GM12878 (cell line): ENCODE data around the gene MINDY3.

ENCODE experiments used
- ASH2L ChIP-seq: fragments of 300-600, 200-600 bp; sonication (generic); IDR thresholded peaks from 2 replicates; pipeline ENCODE4 v1.6.1; 2017; ENCODE audit warnings: low read depth, mild to moderate bottlenecking, borderline replicate concordance
- CHD2 ChIP-seq: IDR thresholded peaks from 2 replicates; pipeline ENCODE4 v1.6.1; 2011; ENCODE audit warnings: low read depth, low read length, improper control_type of control experiment, borderline replicate concordance
- EZH2 ChIP-seq: IDR thresholded peaks from 2 replicates; pipeline ENCODE4 v1.6.1; 2012; ENCODE audit warnings: low read depth, mild to moderate bottlenecking, control low read depth, inconsistent platforms, low read length, borderline replicate concordance; ENCODE audit not compliant: control insufficient read depth
- FOS ChIP-seq: IDR thresholded peaks from 3 replicates; pipeline ENCODE4 v1.6.1; 2011; ENCODE audit warnings: borderline replicate concordance; ENCODE audit not compliant: insufficient read length; ENCODE audit errors: extremely low read depth
- KLF5 ChIP-seq: fragments of 450-650 bp; IDR thresholded peaks from 2 replicates; pipeline ENCODE4 v1.6.1; 2014; ENCODE audit warnings: mild to moderate bottlenecking; ENCODE audit not compliant: partially characterized antibody
- MAX ChIP-seq: IDR thresholded peaks from 2 replicates; pipeline ENCODE4 v1.6.1; 2012; ENCODE audit warnings: low read depth, low read length, improper control_type of control experiment
- MYC ChIP-seq: IDR thresholded peaks from 2 replicates; pipeline ENCODE4 v1.6.1; 2011; ENCODE audit warnings: mild to moderate bottlenecking, low read length, moderate library complexity, inconsistent platforms; ENCODE audit not compliant: insufficient read depth, insufficient replicate concordance, insufficient read length, severe bottlenecking
- PKNOX1 ChIP-seq: fragments of 450-650 bp; IDR thresholded peaks from 2 replicates; pipeline ENCODE4 v1.6.1; 2016; ENCODE audit warnings: mild to moderate bottlenecking
- RELA ChIP-seq: fragments of 450-650 bp; IDR thresholded peaks from 2 replicates; pipeline ENCODE4 v1.8.0; 2014; ENCODE audit warnings: borderline replicate concordance; ENCODE audit not compliant: partially characterized antibody
- ZNF24 ChIP-seq: fragments of 450-650 bp; IDR thresholded peaks from 2 replicates; pipeline ENCODE4 v1.6.1; 2017; ENCODE audit warnings: antibody characterized with exemption, mild to moderate bottlenecking
- ZNF384 ChIP-seq: IDR thresholded peaks from 2 replicates; pipeline ENCODE4 v1.6.1; 2012; ENCODE audit warnings: low read depth, mild to moderate bottlenecking, low read length, improper control_type of control experiment, borderline replicate concordance
- TF ChIP-seq, protein P1 (sequence below), 3 experiments: IDR thresholded peaks in 2 of 3; conservative IDR thresholded peaks in 1 of 3; 2 replicates each; pipeline ENCODE4 v1.5.1; 2011; ENCODE audit warnings: low read depth in 3 of 3, low read length in 3 of 3, mild to moderate bottlenecking in 3 of 3, control low read depth in 2 of 3, moderate library complexity in 2 of 3, inconsistent platforms in 1 of 3, mixed read lengths in 1 of 3; ENCODE audit not compliant: control insufficient read depth in 2 of 3, insufficient read depth in 1 of 3; ENCODE audit errors: extremely low read depth in 1 of 3
- TF ChIP-seq, protein P2 (sequence below): IDR thresholded peaks from 2 replicates; pipeline ENCODE4 v1.6.1; 2011; ENCODE audit warnings: borderline replicate concordance, low read depth, mild to moderate bottlenecking, moderate library complexity, mixed read lengths, low read length; ENCODE audit not compliant: insufficient read depth; ENCODE audit errors: extremely low read length

- TF ChIP-seq, protein P1, sequence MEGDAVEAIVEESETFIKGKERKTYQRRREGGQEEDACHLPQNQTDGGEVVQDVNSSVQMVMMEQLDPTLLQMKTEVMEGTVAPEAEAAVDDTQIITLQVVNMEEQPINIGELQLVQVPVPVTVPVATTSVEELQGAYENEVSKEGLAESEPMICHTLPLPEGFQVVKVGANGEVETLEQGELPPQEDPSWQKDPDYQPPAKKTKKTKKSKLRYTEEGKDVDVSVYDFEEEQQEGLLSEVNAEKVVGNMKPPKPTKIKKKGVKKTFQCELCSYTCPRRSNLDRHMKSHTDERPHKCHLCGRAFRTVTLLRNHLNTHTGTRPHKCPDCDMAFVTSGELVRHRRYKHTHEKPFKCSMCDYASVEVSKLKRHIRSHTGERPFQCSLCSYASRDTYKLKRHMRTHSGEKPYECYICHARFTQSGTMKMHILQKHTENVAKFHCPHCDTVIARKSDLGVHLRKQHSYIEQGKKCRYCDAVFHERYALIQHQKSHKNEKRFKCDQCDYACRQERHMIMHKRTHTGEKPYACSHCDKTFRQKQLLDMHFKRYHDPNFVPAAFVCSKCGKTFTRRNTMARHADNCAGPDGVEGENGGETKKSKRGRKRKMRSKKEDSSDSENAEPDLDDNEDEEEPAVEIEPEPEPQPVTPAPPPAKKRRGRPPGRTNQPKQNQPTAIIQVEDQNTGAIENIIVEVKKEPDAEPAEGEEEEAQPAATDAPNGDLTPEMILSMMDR (IDR thresholded peaks at IDR 0.05 in 2 of 3, conservative IDR thresholded peaks at IDR 0.05 in 1 of 3; ENCODE audit: control insufficient read depth in 2 of 3, extremely low read depth in 1 of 3, insufficient read depth in 1 of 3, low read depth in 3 of 3, low read length in 3 of 3): no peak
- no peak for TF ChIP-seq MAX
- TF ChIP-seq PKNOX1: no peak
- TF ChIP-seq MYC: no peak
- no peak for TF ChIP-seq ASH2L
- no peak for TF ChIP-seq ZNF24
- TF ChIP-seq ZNF384: no peak
- TF ChIP-seq, protein P2, sequence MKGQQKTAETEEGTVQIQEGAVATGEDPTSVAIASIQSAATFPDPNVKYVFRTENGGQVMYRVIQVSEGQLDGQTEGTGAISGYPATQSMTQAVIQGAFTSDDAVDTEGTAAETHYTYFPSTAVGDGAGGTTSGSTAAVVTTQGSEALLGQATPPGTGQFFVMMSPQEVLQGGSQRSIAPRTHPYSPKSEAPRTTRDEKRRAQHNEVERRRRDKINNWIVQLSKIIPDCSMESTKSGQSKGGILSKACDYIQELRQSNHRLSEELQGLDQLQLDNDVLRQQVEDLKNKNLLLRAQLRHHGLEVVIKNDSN: no peak
- no peak for TF ChIP-seq CHD2
- no peak for TF ChIP-seq EZH2
- TF ChIP-seq RELA: no peak
- TF ChIP-seq FOS: no peak
- TF ChIP-seq KLF5: no peak
These were observed 57.8 kb downstream of the MINDY3 start for GRCh38 chr10:15802375-15802949.
